Parathyroid adenoma (tissue), 2 donors: Measurements from ENCODE around the gene FNBP1.
"Not testable (repeated sequence)": the region's sequence is repeated elsewhere in the genome, so short reads cannot be mapped to it uniquely, and the experiment has no call there.

Experiments
- H2AFZ ChIP-seq: fragments of 300-600 bp; sonication (generic); one replicate; pipeline ENCODE4 v1.7.0; 2017; ENCODE audit warnings: antibody characterized with exemption, mild to moderate bottlenecking
- H3K27ac ChIP-seq: fragments of 300-600 bp; sonication (generic); one replicate; pipeline ENCODE4 v1.7.0; 2017
- H3K27me3 ChIP-seq: fragments of 300-600 bp; sonication (generic); one replicate; pipeline ENCODE4 v1.7.0; 2017; ENCODE audit warnings: low read length; ENCODE audit not compliant: control insufficient read depth, insufficient read depth
- H3K36me3 ChIP-seq: fragments of 300-600 bp; sonication (generic); one replicate; pipeline ENCODE4 v1.7.0; 2017; ENCODE audit warnings: low read length; ENCODE audit not compliant: control insufficient read depth, insufficient read depth
- H3K4me1 ChIP-seq: fragments of 300-600 bp; sonication (generic); one replicate; pipeline ENCODE4 v1.7.0; 2017; ENCODE audit warnings: control low read depth
- H3K4me2 ChIP-seq: fragments of 300-600 bp; sonication (generic); one replicate; pipeline ENCODE4 v1.7.0; 2017; ENCODE audit warnings: low read length
- H3K4me3 ChIP-seq: fragments of 300-600 bp; sonication (generic); one replicate; pipeline ENCODE4 v1.7.0; 2017; ENCODE audit warnings: low read depth, low read length
- H3K79me2 ChIP-seq: fragments of 300-600 bp; sonication (generic); one replicate; pipeline ENCODE4 v1.7.0; 2017; ENCODE audit warnings: control low read depth
- H3K9ac ChIP-seq: fragments of 300-600 bp; sonication (generic); one replicate; pipeline ENCODE4 v1.7.0; 2017; ENCODE audit warnings: mild to moderate bottlenecking
- H3K9me3 ChIP-seq: fragments of 300-600 bp; sonication (generic); one replicate; pipeline ENCODE4 v1.7.0; 2017; ENCODE audit warnings: low read length; ENCODE audit not compliant: control insufficient read depth
- TF ChIP-seq, protein P1 (sequence below): fragments of 300-600 bp; sonication (generic); IDR thresholded peaks from one replicate; pipeline ENCODE4 v1.7.0; 2017; ENCODE audit warnings: antibody characterized with exemption, mild to moderate bottlenecking
- donor health status: primary hyperparathyroidism.

The FNBP1 gene

DNA sequence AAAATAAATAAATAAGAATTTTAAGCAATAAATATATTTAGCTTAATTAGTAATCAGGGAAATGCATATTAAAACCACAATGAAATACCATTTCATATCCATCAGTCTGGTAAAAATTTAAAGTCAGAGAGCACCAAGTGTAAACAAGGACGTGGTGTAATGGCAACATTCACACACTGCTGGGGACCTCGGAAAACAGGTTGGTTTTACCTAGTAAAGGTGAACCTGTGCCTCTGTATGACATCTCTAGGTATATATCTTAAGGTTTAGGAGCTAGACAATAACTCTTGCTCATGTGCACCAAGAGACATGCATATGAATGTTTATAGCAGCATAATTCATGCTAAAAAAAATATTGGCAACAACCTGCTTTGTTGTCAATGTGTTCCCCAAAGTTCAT lies 29.7 kb downstream of the FNBP1 start:
- no peak overlapping the region for H3K9ac ChIP-seq
- no peak overlapping the region for H3K4me2 ChIP-seq
- no peaks in the 10 kb centered on the region for H3K9me3 ChIP-seq
- H3K4me3 ChIP-seq, result no peak overlapping the region
- H3K27me3 ChIP-seq, result no peaks in the 10 kb centered on the region
- H3K4me1 ChIP-seq, result no peaks in the 10 kb centered on the region
- no peaks in the 10 kb centered on the region for H3K36me3 ChIP-seq
- H3K27ac ChIP-seq, result no peak overlapping the region
- peaks cover 4% of the 10 kb centered on the region for H3K79me2 ChIP-seq
- TF ChIP-seq, protein P1, sequence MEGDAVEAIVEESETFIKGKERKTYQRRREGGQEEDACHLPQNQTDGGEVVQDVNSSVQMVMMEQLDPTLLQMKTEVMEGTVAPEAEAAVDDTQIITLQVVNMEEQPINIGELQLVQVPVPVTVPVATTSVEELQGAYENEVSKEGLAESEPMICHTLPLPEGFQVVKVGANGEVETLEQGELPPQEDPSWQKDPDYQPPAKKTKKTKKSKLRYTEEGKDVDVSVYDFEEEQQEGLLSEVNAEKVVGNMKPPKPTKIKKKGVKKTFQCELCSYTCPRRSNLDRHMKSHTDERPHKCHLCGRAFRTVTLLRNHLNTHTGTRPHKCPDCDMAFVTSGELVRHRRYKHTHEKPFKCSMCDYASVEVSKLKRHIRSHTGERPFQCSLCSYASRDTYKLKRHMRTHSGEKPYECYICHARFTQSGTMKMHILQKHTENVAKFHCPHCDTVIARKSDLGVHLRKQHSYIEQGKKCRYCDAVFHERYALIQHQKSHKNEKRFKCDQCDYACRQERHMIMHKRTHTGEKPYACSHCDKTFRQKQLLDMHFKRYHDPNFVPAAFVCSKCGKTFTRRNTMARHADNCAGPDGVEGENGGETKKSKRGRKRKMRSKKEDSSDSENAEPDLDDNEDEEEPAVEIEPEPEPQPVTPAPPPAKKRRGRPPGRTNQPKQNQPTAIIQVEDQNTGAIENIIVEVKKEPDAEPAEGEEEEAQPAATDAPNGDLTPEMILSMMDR, result no peak
- H2AFZ ChIP-seq, result no peak overlapping the region

- TF ChIP-seq, protein P1, result no peak
- Histone ChIP-seq H3K4me2 (no peak overlapping the region), H2AFZ (no peak overlapping the region), H3K27ac (no peak overlapping the region), H3K9me3 (no peaks in the 10 kb centered on the region), H3K79me2 (peaks cover 2% of the 10 kb centered on the region), H3K4me3 (no peak overlapping the region), H3K9ac (no peak overlapping the region), H3K27me3 (no peaks in the 10 kb centered on the region), H3K4me1 (no peaks in the 10 kb centered on the region), H3K36me3 (no peaks in the 10 kb centered on the region)
Measured at GRCh38 chr9:130010151-130010988, 32.6 kb downstream of the FNBP1 start.

DNA sequence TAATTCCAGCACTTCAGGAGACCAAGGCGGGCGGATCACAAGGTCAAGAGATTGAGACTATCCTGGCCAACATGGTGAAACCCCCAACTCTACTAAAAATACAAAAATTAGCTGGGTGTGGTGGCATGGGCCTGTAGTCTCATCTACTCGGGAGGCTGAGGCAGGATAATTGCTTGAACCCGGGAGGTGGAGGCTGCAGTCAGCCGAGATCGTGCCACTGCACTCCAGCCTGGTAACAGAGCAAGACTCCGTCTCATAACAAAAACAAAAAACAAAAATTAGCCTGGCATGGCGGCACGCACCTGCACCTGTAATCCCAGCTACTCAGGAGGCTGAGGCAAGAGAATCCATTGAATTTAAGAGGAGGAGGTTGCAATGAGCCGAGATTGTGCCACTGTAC lies 33.4 kb downstream of the FNBP1 start:
- not testable (repeated sequence) for H3K79me2 ChIP-seq, H3K27me3 ChIP-seq, H3K4me1 ChIP-seq, H3K9me3 ChIP-seq, H3K9ac ChIP-seq, H3K36me3 ChIP-seq, H2AFZ ChIP-seq, H3K4me3 ChIP-seq, H3K4me2 ChIP-seq, H3K27ac ChIP-seq

GRCh38 chr9:130008538-130008937 lies 34.5 kb downstream of the FNBP1 start:
- TF ChIP-seq, protein P1, result no peak
- peaks cover 4% of the 10 kb centered on the region for H3K79me2 ChIP-seq
- H3K9me3 ChIP-seq, result no peaks in the 10 kb centered on the region
- no peaks in the 10 kb centered on the region for H3K36me3 ChIP-seq
- no peak overlapping the region for H2AFZ ChIP-seq
- no peaks in the 10 kb centered on the region for H3K4me1 ChIP-seq
- H3K4me3 ChIP-seq, result no peak overlapping the region
- no peak overlapping the region for H3K9ac ChIP-seq
- no peak overlapping the region for H3K27ac ChIP-seq
- H3K4me2 ChIP-seq, result no peak overlapping the region
- H3K27me3 ChIP-seq, result no peaks in the 10 kb centered on the region

GRCh38 chr9:130006952-130007351 lies 36.0 kb downstream of the FNBP1 start:
- not testable (repeated sequence) for H3K4me1 ChIP-seq, H3K4me2 ChIP-seq, H3K27ac ChIP-seq, H3K36me3 ChIP-seq, H3K9ac ChIP-seq, H3K4me3 ChIP-seq, H3K79me2 ChIP-seq, H3K27me3 ChIP-seq, H3K9me3 ChIP-seq, H2AFZ ChIP-seq
